ENCODE measurements around the gene TRAPPC11. TPM values are rescaled to one million over a fixed set of nuclear protein-coding genes. Genes with fewer than 3 reads are reported as not detected.

Gene TRAPPC11
- total and polyA plus RNA-seq, 12 donors, result 8.0 to 24.1 (median 19.5) TPM

- intact Hi-C loops (cut with DNase I), result no loop called here
- no peaks in the 10 kb centered on the region for H3K27me3 ChIP-seq
- TF ChIP-seq, protein P1, sequence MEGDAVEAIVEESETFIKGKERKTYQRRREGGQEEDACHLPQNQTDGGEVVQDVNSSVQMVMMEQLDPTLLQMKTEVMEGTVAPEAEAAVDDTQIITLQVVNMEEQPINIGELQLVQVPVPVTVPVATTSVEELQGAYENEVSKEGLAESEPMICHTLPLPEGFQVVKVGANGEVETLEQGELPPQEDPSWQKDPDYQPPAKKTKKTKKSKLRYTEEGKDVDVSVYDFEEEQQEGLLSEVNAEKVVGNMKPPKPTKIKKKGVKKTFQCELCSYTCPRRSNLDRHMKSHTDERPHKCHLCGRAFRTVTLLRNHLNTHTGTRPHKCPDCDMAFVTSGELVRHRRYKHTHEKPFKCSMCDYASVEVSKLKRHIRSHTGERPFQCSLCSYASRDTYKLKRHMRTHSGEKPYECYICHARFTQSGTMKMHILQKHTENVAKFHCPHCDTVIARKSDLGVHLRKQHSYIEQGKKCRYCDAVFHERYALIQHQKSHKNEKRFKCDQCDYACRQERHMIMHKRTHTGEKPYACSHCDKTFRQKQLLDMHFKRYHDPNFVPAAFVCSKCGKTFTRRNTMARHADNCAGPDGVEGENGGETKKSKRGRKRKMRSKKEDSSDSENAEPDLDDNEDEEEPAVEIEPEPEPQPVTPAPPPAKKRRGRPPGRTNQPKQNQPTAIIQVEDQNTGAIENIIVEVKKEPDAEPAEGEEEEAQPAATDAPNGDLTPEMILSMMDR (IDR thresholded peaks at IDR 0.05), result no peak
- H3K36me3 ChIP-seq, result peaks cover 0 to 5% (median 0%) of the 10 kb centered on the region in 9 donors
- no peak for ATAC-seq
- H3K9me3 ChIP-seq, result no peaks in the 10 kb centered on the region
- WGBS, 2 donors, result 92 to 95% methylated on average over 10 of the region's 10 CpGs
- no peak overlapping the region for H3K4me3 ChIP-seq
- H3K4me1 ChIP-seq, result peaks cover 0 to 11% (median 0%) of the 10 kb centered on the region in 9 donors
- no peak for DNase-seq
- H3K27ac ChIP-seq, result no peak overlapping the region
Observed at GRCh38 chr4:183757060-183757459, 98.0 kb downstream of the TRAPPC11 start.

GRCh38 chr4:183758061-183758757, 99.1 kb downstream of the TRAPPC11 start:
- WGBS, 2 donors, result 49 to 54% methylated on average over 29 of the region's 29 CpGs
- H3K27ac ChIP-seq, result peak overlapping the region in 9 of 10 donors; percentile 56 to 89 (median 72)
- peak; percentile 81 for DNase-seq
- H3K36me3 ChIP-seq, result peaks cover 0 to 5% (median 0%) of the 10 kb centered on the region in 9 donors
- H3K4me1 ChIP-seq, result peaks cover 0 to 11% (median 0%) of the 10 kb centered on the region in 9 donors
- H3K9me3 ChIP-seq, result no peaks in the 10 kb centered on the region
- peak overlapping the region in 8 of 10 donors; percentile 8 to 55 (median 41) for H3K4me3 ChIP-seq
- peak; percentile 71 to 94 (median 84) for ATAC-seq
- no peaks in the 10 kb centered on the region for H3K27me3 ChIP-seq
- TF ChIP-seq, protein P1 (IDR thresholded peaks at IDR 0.05), result peak; percentile 17 to 78 (median 59)
- intact Hi-C loops (cut with DNase I), result no loop called here

- Histone ChIP-seq H3K36me3 (peaks cover 0 to 5% (median 0%) of the 10 kb centered on the region in 9 donors), H3K27me3 (no peaks in the 10 kb centered on the region), H3K4me3 (peak overlapping the region in 8 of 10 donors; percentile 8 to 55 (median 41)), H3K4me1 (peaks cover 0 to 17% (median 0%) of the 10 kb centered on the region in 9 donors), H3K9me3 (no peaks in the 10 kb centered on the region), H3K27ac (peak overlapping the region in 9 of 10 donors; percentile 56 to 89 (median 72))
- 59 to 71% methylated on average over 21 of the region's 21 CpGs for whole genome bisulfite sequencing, 2 donors
- ATAC-seq (peak; percentile 24 to 71 (median 52)), DNase-seq (peak in 1 of 2 donors; percentile 14)
- intact Hi-C loops (cut with DNase I), result no loop called here
- TF ChIP-seq, protein P1 (IDR thresholded peaks at IDR 0.05), result no peak
Observed at GRCh38 chr4:183758758-183759447, 99.8 kb downstream of the TRAPPC11 start.

DNA sequence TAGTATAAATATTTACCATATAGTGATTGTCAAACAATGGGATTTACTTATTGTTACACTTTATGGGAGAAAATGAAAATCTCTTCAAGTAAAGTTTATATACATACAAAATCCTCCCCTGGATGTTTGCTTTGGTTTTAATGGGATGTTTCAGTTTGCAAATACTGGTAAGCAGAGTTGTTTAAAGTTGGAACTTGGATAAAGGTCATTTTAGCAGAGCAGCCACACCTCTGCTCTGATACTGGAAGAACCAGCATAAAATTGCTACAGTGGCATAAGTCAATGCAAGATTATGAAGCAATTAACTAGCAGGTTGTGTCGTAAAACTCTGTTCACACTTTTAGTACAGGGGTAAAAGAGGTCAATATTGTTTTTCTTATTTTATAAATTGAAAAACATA, 101.2 kb downstream of the TRAPPC11 start:
- no peak for ATAC-seq
- DNase-seq, result no peak

More for the DNA sequence above, 101.2 kb downstream of the TRAPPC11 start:
- Histone ChIP-seq H3K36me3 (peaks cover 0 to 5% (median 0%) of the 10 kb centered on the region in 9 donors), H3K27me3 (no peaks in the 10 kb centered on the region), H3K27ac (no peak overlapping the region), H3K9me3 (no peaks in the 10 kb centered on the region), H3K4me3 (no peak overlapping the region), H3K4me1 (peaks cover 0 to 22% (median 0%) of the 10 kb centered on the region in 9 donors)
- WGBS, 2 donors, result 87 to 100% methylated on average over 1 of the region's 1 CpG
- TF ChIP-seq, protein P1 (IDR thresholded peaks at IDR 0.05), result no peak
- intact Hi-C loops (cut with DNase I), result loop anchor here in 1 of 10 donors (5.0 kb wide), 1 partner anchor 67 kb away; no protein-coding TSS in a partner anchor
